GM12878 (cell line): ENCODE results near the gene LTV1. TPM values are rescaled to one million over a fixed set of nuclear protein-coding genes. Genes with fewer than 3 reads are reported as not detected.
A peak's percentile ranks its signal among the peaks of the same experiment; 100 is the strongest.

Experiments
- BACH1 ChIP-seq: fragments of 450-650 bp; IDR thresholded peaks from 2 replicates; pipeline ENCODE4 v1.6.1; 2017; ENCODE audit warnings: mild to moderate bottlenecking, borderline replicate concordance
- CREB1 ChIP-seq: IDR thresholded peaks from 2 replicates; pipeline ENCODE4 v1.6.1; 2012; ENCODE audit warnings: low read depth, mild to moderate bottlenecking, inconsistent platforms
- CUX1 ChIP-seq: IDR thresholded peaks from 2 replicates; pipeline ENCODE4 v1.6.1; 2012; ENCODE audit warnings: improper control_type of control experiment, low read depth, low read length; ENCODE audit not compliant: insufficient replicate concordance
- EED ChIP-seq: sonication (generic); IDR thresholded peaks from 2 replicates; pipeline ENCODE4 v1.6.1; 2016; ENCODE audit warnings: antibody characterized with exemption, low read depth
- JUND ChIP-seq: IDR thresholded peaks from 2 replicates; pipeline ENCODE4 v1.6.1; 2012; ENCODE audit warnings: low read depth, mild to moderate bottlenecking, low read length, improper control_type of control experiment, moderate library complexity
- MLLT1 ChIP-seq: fragments of 450-650 bp; IDR thresholded peaks from 2 replicates; pipeline ENCODE4 v1.6.1; 2016; ENCODE audit warnings: mild to moderate bottlenecking
- RAD51 ChIP-seq: fragments of 450-650 bp; IDR thresholded peaks from 2 replicates; pipeline ENCODE4 v1.6.1; 2016; ENCODE audit warnings: moderate library complexity, mild to moderate bottlenecking, inconsistent platforms
- SIN3A ChIP-seq: IDR thresholded peaks from 2 replicates; pipeline ENCODE4 v1.6.1; 2012; ENCODE audit warnings: low read depth, low read length, improper control_type of control experiment
- TARDBP ChIP-seq: IDR thresholded peaks from 2 replicates; pipeline ENCODE4 v1.6.1; 2016; ENCODE audit warnings: borderline replicate concordance
- ZBED1 ChIP-seq: IDR thresholded peaks from 2 replicates; pipeline ENCODE4 v1.6.1; 2016; ENCODE audit warnings: borderline replicate concordance
- ZBTB40 ChIP-seq: fragments of 450-650 bp; IDR thresholded peaks from 2 replicates; pipeline ENCODE4 v1.6.1; 2016; ENCODE audit warnings: mild to moderate bottlenecking, moderate library complexity, borderline replicate concordance
- polyA plus RNA-seq, 11 experiments: library from polyadenylated mRNA; depleted of rRNA in 4 of 11; unstranded in 6 of 11; stranded (reverse) in 5 of 11; fragments of >200 nt; fragmentation: Nextera tagmentation in 4 of 11; fragmentation: Illumina TruSeq in 1 of 11; extraction: Ambion mirVana in 4 of 11; extraction: Trizol in 1 of 11; gene quantifications; 1 replicate in 1 of 11; 2 replicates in 10 of 11; pipeline versions ENCODE4 v1.2.1 to v1.2.3, GENCODE V29; 2011 to 2016; ENCODE audit warnings: inconsistent platforms in 2 of 11, missing spikeins in 2 of 11, low read depth in 1 of 11
- total RNA-seq, 4 experiments: library from RNA; depleted of rRNA in 3 of 4; stranded (reverse); fragments of >200 nt in 3 of 4; fragmentation: Illumina TruSeq in 1 of 4; extraction: Trizol in 1 of 4; gene quantifications; 2 replicates each; pipeline versions ENCODE4 v1.2.1 to v1.2.3, GENCODE V29; 2013 to 2021
- TF ChIP-seq, protein P1 (sequence below): fragments of 450-650 bp; IDR thresholded peaks from 2 replicates; pipeline ENCODE4 v1.6.1; 2017; ENCODE audit warnings: antibody characterized with exemption, mild to moderate bottlenecking, moderate library complexity
- TF ChIP-seq, protein P2 (sequence below): IDR thresholded peaks from 2 replicates; pipeline ENCODE4 v1.6.1; 2012; ENCODE audit warnings: low read depth, low read length, improper control_type of control experiment

Gene LTV1
- total and polyA plus RNA-seq, 10 of the 15 experiments (the other 5 are each of a cell fraction or from before 2014, with no cell fraction given): 22.3 to 66.4 (median 52.0) TPM

- TF ChIP-seq CUX1 (no peak), EED (peak; percentile 55; the same call in 1 of the 2 replicates), SIN3A (peak; percentile 95), MLLT1 (peak; percentile 47; the same call in 1 of the 2 replicates), JUND (no peak), TARDBP (no peak), RAD51 (no peak), CREB1 (peak; percentile 95), ZBTB40 (peak; percentile 87), ZBED1 (peak; percentile 68; the same call in 1 of the 2 replicates), BACH1 (peak; percentile 77)
- TF ChIP-seq, protein P1, sequence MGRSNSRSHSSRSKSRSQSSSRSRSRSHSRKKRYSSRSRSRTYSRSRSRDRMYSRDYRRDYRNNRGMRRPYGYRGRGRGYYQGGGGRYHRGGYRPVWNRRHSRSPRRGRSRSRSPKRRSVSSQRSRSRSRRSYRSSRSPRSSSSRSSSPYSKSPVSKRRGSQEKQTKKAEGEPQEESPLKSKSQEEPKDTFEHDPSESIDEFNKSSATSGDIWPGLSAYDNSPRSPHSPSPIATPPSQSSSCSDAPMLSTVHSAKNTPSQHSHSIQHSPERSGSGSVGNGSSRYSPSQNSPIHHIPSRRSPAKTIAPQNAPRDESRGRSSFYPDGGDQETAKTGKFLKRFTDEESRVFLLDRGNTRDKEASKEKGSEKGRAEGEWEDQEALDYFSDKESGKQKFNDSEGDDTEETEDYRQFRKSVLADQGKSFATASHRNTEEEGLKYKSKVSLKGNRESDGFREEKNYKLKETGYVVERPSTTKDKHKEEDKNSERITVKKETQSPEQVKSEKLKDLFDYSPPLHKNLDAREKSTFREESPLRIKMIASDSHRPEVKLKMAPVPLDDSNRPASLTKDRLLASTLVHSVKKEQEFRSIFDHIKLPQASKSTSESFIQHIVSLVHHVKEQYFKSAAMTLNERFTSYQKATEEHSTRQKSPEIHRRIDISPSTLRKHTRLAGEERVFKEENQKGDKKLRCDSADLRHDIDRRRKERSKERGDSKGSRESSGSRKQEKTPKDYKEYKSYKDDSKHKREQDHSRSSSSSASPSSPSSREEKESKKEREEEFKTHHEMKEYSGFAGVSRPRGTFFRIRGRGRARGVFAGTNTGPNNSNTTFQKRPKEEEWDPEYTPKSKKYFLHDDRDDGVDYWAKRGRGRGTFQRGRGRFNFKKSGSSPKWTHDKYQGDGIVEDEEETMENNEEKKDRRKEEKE: no peak
- TF ChIP-seq, protein P2, sequence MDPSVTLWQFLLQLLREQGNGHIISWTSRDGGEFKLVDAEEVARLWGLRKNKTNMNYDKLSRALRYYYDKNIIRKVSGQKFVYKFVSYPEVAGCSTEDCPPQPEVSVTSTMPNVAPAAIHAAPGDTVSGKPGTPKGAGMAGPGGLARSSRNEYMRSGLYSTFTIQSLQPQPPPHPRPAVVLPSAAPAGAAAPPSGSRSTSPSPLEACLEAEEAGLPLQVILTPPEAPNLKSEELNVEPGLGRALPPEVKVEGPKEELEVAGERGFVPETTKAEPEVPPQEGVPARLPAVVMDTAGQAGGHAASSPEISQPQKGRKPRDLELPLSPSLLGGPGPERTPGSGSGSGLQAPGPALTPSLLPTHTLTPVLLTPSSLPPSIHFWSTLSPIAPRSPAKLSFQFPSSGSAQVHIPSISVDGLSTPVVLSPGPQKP: peak; percentile 80
These were observed at the start of gene LTV1 (continued) for GRCh38 chr6:143842902-143843676.
